Measurements from ENCODE around the gene WDR47.

- TF ChIP-seq RXRA (IDR thresholded peaks at IDR 0.05), result no peak
- TF ChIP-seq, protein P1, sequence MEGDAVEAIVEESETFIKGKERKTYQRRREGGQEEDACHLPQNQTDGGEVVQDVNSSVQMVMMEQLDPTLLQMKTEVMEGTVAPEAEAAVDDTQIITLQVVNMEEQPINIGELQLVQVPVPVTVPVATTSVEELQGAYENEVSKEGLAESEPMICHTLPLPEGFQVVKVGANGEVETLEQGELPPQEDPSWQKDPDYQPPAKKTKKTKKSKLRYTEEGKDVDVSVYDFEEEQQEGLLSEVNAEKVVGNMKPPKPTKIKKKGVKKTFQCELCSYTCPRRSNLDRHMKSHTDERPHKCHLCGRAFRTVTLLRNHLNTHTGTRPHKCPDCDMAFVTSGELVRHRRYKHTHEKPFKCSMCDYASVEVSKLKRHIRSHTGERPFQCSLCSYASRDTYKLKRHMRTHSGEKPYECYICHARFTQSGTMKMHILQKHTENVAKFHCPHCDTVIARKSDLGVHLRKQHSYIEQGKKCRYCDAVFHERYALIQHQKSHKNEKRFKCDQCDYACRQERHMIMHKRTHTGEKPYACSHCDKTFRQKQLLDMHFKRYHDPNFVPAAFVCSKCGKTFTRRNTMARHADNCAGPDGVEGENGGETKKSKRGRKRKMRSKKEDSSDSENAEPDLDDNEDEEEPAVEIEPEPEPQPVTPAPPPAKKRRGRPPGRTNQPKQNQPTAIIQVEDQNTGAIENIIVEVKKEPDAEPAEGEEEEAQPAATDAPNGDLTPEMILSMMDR (IDR thresholded peaks at IDR 0.05; ENCODE audit: low read depth, low read length, missing input control), result no peak
- TF ChIP-seq NR2F2 (IDR thresholded peaks at IDR 0.05), result no peak
- TF ChIP-seq RAD21 (IDR thresholded peaks at IDR 0.05), result no peak
- no peak for TF ChIP-seq HNF4G (IDR thresholded peaks at IDR 0.05)
- TF ChIP-seq GABPA (IDR thresholded peaks at IDR 0.05 in 1 of 2, conservative IDR thresholded peaks at IDR 0.05 in 1 of 2), result no peak
These were observed 80.0 kb downstream of the WDR47 start for GRCh38 chr1:108961752-108962486.
